ENCODE results near the gene MICALL1.

Gene MICALL1

GRCh38 chr22:37985050-37985585 lies 79.0 kb downstream of the MICALL1 start:
- DNase-seq (ENCODE audit: low read depth), result no peak
- H3K4me3 ChIP-seq (ENCODE audit: control insufficient read depth, low read depth, low read length), result no peak overlapping the region
- no peak for TF ChIP-seq CTCF (conservative IDR thresholded peaks at IDR 0.05; ENCODE audit: control insufficient read depth, insufficient read depth, low read depth, low read length)

GRCh38 chr22:37985751-37986281 lies 79.7 kb downstream of the MICALL1 start:
- TF ChIP-seq CTCF (conservative IDR thresholded peaks at IDR 0.05; ENCODE audit: control insufficient read depth, insufficient read depth, low read depth, low read length), result no peak

GRCh38 chr22:37986371-37986770 lies 80.3 kb downstream of the MICALL1 start:
- H3K4me3 ChIP-seq (ENCODE audit: control insufficient read depth, low read depth, low read length), result no peak overlapping the region
- TF ChIP-seq CTCF (conservative IDR thresholded peaks at IDR 0.05; ENCODE audit: control insufficient read depth, insufficient read depth, low read depth, low read length), result no peak
- DNase-seq (ENCODE audit: low read depth), result no peak

More at GRCh38 chr22:37985751-37986281, 79.7 kb downstream of the MICALL1 start:
- no peak overlapping the region for H3K4me3 ChIP-seq (ENCODE audit: control insufficient read depth, low read depth, low read length)
- DNase-seq (ENCODE audit: low read depth), result no peak

- H3K4me3 ChIP-seq (ENCODE audit: control insufficient read depth, low read depth, low read length), result no peak overlapping the region
- no peak for TF ChIP-seq CTCF (conservative IDR thresholded peaks at IDR 0.05; ENCODE audit: control insufficient read depth, insufficient read depth, low read depth, low read length)
- DNase-seq (ENCODE audit: low read depth), result no peak
These were observed 83.3 kb downstream of the MICALL1 start for GRCh38 chr22:37989146-37990045.

GRCh38 chr22:37990301-37990700 lies 84.2 kb downstream of the MICALL1 start:
- no peak for TF ChIP-seq CTCF (conservative IDR thresholded peaks at IDR 0.05; ENCODE audit: control insufficient read depth, insufficient read depth, low read depth, low read length)
- DNase-seq (ENCODE audit: low read depth), result no peak

GRCh38 chr22:37990862-37991261 lies 84.8 kb downstream of the MICALL1 start:
- no peak overlapping the region for H3K4me3 ChIP-seq (ENCODE audit: control insufficient read depth, low read depth, low read length)
- TF ChIP-seq CTCF (conservative IDR thresholded peaks at IDR 0.05; ENCODE audit: control insufficient read depth, insufficient read depth, low read depth, low read length), result no peak
- DNase-seq (ENCODE audit: low read depth), result no peak

More at GRCh38 chr22:37990301-37990700, 84.2 kb downstream of the MICALL1 start:
- H3K4me3 ChIP-seq (ENCODE audit: control insufficient read depth, low read depth, low read length), result no peak overlapping the region

Data from fibroblast of mammary gland (primary cell).